DMS 273 treated with DMSO at 0.1 percent for 48 hours (cell line): ENCODE measurements around the gene SIRT4.

ENCODE experiments used
- DNase-seq: peaks from one replicate; lab custom pipeline; 2025; lab: John Stamatoyannopoulos, UW

SIRT4 gene

DNA sequence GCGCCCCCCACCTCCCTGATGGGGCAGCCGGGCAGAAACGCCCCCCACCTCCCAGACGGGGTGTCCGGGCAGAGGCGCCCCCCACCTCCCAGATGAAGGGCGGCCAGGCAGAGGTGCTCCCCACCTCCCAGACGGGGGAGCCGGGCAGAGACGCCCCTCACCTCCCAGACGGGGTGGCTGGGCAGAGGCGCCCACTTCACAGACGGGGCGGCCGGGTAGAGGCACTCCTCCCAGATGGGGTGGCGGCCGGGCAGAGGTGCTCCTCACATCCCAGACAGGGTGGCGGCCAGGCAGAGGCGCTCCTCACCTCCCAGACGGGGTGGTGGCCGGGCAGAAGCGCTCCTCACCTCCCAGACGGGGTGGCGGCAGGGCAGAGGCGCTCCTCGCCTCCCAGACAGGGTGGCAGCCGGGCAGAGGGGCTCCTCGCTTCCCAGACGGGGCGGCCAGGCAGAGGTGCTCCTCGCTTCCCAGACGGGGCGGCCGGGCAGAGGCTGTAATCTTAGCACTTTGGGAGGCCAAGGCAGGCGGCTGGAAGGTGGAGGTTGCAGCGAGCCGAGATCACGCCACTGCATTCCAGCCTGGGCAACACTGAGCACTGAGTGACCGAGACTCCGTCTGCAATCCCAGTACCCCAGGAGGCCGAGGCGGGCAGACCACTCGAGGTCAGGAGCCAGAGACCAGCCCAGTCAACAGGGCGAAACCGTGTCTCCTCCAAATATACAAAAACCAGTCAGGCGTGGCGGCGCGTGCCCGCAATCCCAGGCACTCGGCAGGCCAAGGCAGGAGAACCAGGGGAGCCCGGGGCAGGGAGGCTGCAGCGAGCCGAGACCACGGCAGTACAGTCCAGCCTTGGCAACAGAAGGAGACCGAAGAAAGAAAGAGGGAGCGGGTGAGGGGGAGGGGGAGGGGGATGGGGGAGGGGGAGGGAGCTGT, 23.7 kb upstream of the SIRT4 start:
- DNase-seq = no peak

DNA sequence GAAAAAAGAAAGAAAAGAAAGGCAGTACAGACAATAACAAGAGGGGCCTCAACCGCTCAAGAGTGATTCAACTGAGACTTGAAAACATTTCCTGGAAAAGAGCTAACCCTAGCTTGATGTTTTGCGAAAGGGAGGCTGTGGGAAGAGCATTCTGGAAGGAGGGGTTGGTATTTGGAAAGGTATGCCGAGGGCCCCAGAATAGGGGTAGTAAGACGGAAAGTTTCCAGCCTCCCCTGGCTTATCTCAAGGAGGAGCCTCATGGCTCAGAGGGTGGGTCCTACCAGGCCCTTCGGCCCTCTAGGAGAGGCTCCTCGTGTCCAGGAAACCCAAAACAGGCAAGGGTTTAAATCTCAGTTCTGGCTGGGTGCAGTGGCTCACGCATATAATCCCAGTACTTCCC, 18.8 kb upstream of the SIRT4 start:
- no peak for DNase-seq

GRCh38 chr12:120284381-120284780, 17.7 kb upstream of the SIRT4 start:
- DNase-seq = no peak

DNA sequence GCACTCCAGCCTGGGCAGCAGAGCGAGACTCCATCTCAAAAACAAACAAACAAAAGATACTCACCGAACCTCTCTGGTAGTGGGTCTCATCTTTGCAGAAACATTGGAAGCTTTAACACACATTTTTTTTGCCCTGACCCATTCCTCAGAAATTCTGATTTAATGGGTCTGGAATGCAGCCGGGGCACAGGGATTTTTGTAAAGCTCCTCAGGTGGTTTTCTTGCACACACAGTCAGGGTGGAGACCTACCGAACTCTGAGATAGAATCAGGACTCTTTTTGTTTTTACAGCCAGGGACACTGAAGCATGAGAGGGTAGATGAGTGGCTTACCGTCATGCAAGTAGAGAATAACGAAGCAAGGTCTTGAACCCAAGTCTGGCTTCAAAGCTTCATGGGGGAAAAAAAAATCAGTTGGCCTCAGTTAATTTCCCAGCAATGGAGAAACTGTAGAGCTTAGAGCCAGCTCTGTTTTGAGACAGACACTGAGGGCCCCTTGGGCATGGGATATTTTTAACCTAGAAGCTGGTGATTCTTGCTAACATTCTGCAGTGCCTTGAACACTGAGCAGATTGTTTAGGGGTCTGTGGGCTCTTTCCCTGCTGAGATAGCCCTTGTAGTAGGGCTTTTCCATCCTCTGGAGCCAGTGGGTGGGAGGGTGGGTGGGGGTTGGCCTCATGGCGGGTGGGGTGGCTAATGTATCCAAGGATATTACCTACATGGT, 15.2 kb upstream of the SIRT4 start:
- no peak for DNase-seq

GRCh38 chr12:120287491-120287890, 14.6 kb upstream of the SIRT4 start:
- DNase-seq = no peak

GRCh38 chr12:120290609-120291305, 11.4 kb upstream of the SIRT4 start:
- DNase-seq = no peak

DNA sequence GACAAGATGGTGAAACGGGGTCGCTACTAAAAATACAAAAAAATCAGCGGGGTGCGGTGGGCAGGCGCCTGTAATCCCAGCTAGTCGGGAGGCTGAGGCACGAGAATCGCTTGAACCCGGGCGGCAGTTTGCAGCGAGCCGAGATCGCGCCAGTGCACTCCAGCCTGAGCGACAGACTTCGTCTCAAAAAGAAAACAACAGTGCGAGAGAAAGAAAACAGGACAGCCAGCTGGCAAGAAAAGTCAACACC, 9.8 kb upstream of the SIRT4 start:
- no peak for DNase-seq

DNA sequence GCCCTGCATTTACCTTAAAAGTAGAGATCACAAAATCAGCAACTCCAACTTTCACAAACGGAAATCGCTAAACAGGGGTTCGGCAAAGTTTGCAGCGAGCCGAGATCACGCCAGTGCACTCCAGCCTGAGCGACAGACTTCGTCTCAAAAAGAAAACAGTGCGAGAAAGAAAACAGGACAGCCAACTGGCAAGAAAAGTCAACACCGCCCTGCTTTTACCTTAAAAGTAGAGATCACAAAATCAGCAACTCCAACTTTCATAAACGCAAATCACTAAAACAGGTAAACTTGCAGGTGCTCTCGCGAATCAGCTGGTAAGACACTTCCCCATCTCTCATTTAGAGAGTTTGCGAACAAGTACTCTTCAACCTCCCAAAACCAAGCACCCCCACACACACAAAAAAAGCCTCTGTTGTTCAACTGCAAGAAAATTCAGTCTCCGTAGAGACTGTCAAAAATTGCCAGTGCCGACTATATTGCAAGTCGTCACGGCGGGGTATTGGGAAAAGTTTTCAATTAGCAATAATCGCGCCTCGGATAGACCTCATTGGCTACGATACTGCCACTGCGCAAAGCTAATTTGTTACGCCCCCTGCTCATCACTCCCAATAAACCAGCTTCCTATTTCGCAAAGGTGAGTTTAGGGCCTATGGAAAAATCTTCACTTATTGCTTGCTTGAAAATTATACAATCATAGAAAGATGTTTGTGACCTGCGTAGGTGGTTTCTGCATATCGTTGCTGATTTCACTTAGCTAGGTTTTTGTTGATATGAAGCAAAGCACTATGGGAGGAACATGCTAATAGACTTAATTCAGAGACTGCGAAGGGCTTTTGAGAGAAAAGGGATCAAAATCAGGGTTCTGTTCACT, 9.2 kb upstream of the SIRT4 start, which contains the start of gene RNU4-1:
TSS of gene RNU4-1 (minus strand) at position 577 of the 871 bp plus-strand sequence.
- DNase-seq = peak; percentile 96

- DNase-seq = no peak
Measured at GRCh38 chr12:120314220-120314619, 12.1 kb downstream of the SIRT4 start.

- DNase-seq = no peak
Measured at GRCh38 chr12:120316798-120317223, 14.7 kb downstream of the SIRT4 start.

DNA sequence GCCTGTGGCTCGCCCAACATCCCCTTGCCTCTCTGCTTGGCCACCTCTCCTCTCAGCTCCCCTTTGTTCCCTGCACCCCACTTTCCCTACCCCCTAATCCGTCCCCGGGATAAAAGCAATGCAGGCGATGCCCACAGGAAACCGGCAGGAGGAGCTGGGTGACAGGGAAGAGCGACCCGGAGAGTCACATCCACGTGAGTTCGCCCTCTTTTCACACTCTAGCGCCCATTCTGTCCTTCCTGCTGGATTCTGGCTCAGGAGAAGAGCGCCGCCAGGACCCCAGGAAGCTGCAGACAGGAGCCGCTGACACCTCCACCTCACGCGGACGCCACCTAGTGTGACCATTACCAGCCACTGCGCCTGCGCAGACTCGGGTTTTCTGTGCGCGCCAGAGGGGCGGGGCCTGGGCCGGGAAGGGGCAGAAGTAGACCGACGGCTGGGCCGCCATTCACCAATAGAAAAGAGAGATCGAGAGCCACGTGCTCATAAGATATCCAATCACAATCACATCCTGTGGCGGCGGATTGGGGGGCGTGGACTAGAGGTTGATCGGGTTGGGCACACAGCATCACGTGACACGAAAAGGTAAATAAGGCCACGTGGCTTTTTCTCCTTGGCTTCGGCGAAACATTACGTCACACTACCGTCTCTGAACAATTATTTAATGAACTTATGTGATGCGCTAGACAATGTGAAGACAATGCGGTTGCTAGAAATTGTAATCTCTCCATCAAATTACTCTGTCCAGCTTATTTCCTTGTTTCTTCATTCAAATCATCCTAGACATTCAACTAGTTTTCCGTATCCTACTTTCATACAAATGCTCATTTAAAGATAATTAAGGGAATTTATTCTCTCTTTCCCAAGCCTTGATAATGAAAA, 15.3 kb downstream of the SIRT4 start:
- peak; percentile 97 for DNase-seq

GRCh38 chr12:120321382-120322202, 19.5 kb downstream of the SIRT4 start:
- no peak for DNase-seq

DNA sequence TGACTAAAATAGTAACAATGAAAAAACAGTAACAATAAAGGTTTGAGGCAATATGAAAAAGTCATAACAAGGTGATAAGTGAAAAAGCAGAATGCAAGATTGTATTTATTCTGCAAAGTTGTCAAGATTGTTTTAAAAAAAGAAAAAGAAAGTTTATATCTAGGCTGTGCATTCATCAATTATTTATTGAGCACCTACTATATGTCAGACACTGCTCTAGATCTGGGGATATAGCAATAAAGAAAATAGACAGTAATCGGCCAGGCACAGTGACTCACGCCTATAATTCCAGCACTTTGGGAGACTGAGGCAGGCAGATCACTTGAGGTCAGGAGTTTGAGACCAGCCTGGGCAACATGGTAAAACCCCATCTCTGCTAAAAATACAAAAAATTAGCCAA, 21.7 kb downstream of the SIRT4 start:
- no peak for DNase-seq

GRCh38 chr12:120324841-120325417, 22.8 kb downstream of the SIRT4 start:
- DNase-seq = no peak

DNA sequence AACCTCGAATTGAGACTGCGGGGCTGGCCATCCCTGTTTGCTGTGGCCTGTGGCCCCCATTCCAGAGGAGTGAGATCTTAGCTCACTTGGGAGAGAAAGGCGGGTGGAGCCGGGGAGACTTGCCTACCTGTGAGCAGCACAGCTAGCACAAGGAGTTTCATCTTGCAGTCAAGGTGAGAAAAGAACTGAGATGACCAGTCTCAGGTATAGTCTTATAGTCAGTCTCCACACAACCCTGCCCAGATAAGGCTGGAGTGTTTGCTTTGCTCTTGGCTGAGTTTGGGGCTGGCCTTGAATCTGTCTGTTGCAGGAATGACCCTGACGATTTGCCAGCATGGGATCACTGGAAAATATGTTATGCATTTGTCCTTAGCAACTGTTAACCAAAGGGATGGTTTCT, 25.5 kb downstream of the SIRT4 start, which contains the start of gene PLA2G1B:
TSS of gene PLA2G1B (minus strand) at position 187 of the 400 bp plus-strand sequence. CDS start at position 161, 26 bp downstream.
- no peak for DNase-seq

- DNase-seq = no peak
Measured at GRCh38 chr12:120328228-120328627, 26.1 kb downstream of the SIRT4 start.

DNA sequence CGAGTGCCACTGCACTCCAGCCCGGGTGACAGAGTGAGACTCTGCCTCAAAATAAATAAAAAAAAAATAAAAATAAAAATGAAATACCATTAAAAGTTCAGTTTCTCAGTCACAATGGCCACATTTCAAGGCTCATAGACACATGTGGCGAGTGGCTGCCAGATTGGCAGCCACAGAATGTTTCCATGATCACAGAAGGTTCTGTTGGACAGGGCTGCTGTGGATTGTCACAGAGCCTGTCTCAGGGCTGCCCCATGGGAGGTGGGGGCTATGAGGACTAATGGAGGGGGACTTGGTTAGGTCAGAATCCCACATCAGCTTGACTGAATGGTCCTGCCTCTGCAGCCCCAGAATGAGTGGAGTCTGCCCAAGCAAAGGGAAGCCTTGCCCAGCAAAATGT, 29.3 kb downstream of the SIRT4 start:
- no peak for DNase-seq

GRCh38 chr12:120332041-120332440, 29.9 kb downstream of the SIRT4 start:
- DNase-seq = no peak

- DNase-seq = no peak
Measured at GRCh38 chr12:120332523-120332922, 30.4 kb downstream of the SIRT4 start.
